Measurements from ENCODE around the gene BBC3.
"Not testable (repeated sequence)": the region's sequence is repeated elsewhere in the genome, so short reads cannot be mapped to it uniquely, and the experiment has no call there.

Gene BBC3, protein sequence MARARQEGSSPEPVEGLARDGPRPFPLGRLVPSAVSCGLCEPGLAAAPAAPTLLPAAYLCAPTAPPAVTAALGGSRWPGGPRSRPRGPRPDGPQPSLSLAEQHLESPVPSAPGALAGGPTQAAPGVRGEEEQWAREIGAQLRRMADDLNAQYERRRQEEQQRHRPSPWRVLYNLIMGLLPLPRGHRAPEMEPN

DNA sequence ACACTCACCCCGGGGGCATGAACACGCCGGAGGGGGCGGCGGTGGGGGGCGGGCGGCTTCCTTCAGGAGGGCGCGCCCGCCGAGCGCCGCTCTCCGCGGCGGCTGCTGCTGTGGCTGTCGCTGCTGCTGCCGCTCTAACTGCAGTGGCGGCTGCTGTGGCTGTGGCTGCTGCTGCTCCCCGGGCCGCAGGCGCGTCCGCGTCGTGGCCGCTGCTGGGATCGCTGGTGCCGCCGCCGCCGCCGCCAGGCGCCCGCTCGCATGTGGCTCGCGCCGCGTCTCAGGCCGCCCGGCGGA is at the start of gene BBC3:
Gene BBC3, minus strand, starts transcription at position 279 of the 294 bp plus-strand sequence. CDS start 2,768 bp downstream, outside the sequence.
- H3K4me3 ChIP-seq, result peak within 1 kb of the TSS; percentile 98
- H3K27ac ChIP-seq, result peak within 1 kb of the TSS; percentile 97 to 98
- TF ChIP-seq, protein P1, sequence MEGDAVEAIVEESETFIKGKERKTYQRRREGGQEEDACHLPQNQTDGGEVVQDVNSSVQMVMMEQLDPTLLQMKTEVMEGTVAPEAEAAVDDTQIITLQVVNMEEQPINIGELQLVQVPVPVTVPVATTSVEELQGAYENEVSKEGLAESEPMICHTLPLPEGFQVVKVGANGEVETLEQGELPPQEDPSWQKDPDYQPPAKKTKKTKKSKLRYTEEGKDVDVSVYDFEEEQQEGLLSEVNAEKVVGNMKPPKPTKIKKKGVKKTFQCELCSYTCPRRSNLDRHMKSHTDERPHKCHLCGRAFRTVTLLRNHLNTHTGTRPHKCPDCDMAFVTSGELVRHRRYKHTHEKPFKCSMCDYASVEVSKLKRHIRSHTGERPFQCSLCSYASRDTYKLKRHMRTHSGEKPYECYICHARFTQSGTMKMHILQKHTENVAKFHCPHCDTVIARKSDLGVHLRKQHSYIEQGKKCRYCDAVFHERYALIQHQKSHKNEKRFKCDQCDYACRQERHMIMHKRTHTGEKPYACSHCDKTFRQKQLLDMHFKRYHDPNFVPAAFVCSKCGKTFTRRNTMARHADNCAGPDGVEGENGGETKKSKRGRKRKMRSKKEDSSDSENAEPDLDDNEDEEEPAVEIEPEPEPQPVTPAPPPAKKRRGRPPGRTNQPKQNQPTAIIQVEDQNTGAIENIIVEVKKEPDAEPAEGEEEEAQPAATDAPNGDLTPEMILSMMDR (IDR thresholded peaks at IDR 0.05), result no peak
- no peak for DNase-seq (ENCODE audit: low spot score)

DNA sequence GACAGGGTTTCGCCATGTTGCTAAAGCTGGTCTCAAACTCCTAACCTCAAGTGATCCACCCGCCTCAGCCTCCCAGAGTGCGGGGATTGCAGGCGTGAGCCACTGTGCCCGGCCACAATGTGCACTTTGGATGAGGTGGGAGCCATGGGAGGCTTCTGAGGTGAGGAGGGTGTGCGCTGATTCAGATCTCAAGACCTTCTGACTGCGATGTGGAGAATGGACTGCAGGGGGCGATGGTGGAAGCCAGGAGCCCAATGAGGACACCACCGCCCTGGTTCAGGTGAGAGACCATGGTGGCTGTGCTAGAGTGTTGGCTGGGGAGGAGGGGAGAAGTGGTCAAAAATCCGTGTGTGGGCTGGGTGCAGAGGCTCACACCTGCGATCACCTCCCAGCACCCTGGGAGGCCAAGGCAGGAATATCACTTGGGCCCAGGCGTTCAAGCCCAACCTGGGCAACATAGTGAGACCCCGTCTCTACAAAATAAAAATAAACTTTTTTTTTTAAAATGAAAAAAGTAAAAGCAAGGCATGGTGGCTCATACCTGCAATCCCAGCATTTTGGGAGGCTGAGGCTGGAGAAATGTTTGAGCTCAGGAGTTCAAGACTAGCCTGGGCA is 49.3 kb upstream of the BBC3 start:
- Histone ChIP-seq H3K27ac (peak overlapping the region in 1 of 2 donors; percentile 40), H3K4me3 (no peak overlapping the region)
- TF ChIP-seq, protein P1 (IDR thresholded peaks at IDR 0.05), result no peak
- DNase-seq (ENCODE audit: low spot score), result no peak

DNA sequence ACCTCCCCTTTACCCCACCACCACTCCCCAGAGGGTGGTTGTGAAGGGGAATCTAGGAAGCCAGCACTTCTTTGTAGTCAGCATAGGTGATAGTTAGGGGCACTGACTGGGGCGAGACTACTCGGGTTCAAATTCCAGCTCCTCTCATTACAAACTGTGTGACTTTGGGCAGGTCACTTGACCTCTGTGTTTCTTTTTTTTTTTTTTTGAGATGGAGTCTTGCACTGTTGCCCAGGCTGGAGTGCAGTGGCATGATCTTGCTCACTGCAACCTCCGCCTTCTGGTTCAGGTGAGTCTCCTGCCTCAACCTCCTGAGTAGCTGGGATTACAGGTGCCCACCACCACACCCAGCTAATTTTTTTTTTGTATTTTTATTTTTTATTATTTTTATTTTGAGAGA is 45.5 kb upstream of the BBC3 start:
- DNase-seq (ENCODE audit: low spot score), result not testable (repeated sequence)
- peak overlapping the region; percentile 95 to 97 for H3K27ac ChIP-seq
- H3K4me3 ChIP-seq, result peak overlapping the region; percentile 97

DNA sequence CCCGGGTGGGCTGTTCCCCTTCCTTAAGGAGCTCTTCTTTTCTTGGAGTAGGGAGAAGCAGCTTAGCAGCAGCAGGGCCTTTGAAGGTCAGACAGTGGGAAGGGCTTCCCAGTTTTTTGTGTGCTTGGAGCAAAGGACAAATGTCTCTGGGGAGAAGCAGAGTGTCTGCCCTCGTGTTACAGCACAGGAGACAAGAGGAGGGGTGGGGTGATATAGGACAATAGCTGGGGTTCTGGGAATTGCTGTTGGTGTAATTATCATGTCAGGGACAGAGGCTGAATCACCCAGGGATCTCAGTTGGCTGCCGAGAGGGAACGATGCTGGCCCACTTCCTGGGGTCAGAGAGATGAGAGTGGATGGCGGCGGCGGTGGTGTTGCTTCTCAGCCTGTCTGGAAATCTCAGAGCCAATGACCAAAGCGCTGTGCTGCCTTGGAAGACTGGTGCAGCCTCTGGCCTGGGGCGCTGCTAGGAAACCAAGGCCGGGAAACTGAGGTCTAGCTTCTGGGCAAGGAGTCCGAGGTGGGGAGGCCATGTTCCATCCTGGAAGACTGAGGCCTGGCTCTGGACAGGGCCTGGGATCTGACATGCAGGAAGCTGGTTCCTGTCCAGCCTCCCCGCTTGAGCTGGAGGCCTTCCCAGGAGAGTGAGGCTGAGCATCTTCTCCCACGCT is 44.9 kb upstream of the BBC3 start:
- H3K4me3 ChIP-seq, result peak overlapping the region; percentile 97
- peak overlapping the region; percentile 95 to 97 for H3K27ac ChIP-seq
- TF ChIP-seq, protein P1 (IDR thresholded peaks at IDR 0.05), result no peak
- peak; percentile 84 for DNase-seq (ENCODE audit: low spot score)

DNA sequence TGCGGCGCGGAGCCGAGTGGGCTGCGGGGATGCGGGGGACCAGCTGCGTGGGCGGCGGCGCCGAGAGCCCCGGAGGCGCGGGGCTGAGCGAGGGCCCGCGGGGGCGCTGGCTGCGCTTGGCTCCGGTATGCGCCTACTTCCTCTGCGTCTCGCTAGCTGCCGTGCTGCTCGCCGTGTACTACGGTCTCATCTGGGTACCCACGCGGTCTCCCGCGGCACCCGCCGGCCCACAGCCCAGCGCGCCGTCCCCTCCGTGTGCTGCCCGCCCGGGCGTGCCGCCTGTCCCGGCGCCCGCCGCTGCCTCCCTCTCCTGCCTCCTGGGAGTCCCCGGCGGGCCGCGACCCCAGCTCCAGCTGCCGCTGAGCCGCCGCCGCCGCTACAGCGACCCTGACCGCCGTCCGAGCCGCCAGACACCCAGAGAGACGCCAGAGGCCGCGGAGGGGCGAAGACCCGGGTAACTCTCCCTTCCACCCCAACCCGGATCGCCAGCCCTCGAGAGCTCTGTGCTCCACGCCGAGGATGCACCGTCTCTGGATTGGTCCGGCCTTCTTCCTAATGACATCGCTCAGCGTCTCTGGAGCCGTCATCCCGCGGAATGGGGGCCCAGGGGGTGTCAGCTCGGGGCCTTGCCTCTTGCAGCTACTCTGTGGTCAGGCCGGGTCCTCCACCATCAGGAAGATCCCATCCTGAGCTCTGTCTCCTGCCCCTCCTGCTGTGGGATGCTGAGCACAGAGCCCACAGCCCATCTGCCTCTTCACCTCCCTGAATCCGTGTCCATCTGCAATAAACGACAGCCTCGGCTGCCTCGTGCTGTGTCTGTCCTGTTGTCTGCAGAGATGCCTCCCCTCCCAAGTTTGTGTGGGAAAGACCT is 44.1 kb upstream of the BBC3 start:
- TF ChIP-seq, protein P1 (IDR thresholded peaks at IDR 0.05), result no peak
- peak overlapping the region; percentile 97 for H3K4me3 ChIP-seq
- peak; percentile 90 for DNase-seq (ENCODE audit: low spot score)
- H3K27ac ChIP-seq, result peak overlapping the region; percentile 95 to 97

DNA sequence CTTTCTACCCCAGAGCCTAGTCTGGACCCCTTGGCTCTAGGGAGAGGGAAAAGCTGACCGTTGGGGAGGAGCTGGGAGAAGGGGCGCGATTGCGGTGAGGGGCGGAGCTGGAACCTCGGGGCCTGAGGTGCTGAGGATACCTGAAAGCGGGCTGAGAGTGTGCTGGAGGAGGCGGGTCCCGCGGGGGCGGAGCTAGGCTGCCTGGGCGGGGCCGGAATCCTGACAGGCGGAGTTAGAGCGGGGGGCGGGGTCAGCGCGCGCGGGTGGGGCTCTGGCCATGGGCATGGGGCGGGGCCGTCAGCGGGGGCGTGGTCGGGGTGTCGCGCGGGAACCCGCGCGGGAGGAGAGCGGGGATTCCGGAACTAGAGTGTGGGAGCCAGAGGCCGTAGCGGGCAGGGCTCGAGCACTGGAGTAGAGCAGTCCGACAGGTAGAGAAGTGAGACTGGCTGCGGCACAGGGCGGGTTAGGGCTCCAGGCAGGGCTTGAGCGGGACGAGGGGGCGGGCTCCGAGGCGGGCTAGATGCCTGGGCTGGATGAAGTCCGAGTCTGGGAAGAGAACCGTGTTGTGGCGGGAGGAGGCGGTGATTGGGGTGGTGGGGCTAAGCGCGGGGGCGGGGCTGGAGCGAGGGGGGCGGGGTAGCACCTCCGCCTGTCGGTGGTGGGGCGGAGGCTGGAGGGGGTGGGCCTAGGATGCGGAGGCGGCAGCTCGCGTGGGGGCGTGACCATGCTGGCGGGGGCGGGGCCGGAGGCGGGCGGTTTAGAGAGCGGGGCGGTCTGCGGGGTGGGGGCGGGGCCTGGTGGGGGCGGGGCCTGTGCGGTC is 43.3 kb upstream of the BBC3 start, which contains the start of gene INAFM1:
Gene INAFM1, plus strand, starts transcription at position 815 of the 820 bp plus-strand sequence. CDS start 35 bp downstream, outside the sequence.
- peak within 1 kb of the TSS; percentile 97 for H3K27ac ChIP-seq
- DNase-seq (ENCODE audit: low spot score), result peak; percentile 98
- H3K4me3 ChIP-seq, result peak within 1 kb of the TSS; percentile 97
- TF ChIP-seq, protein P1 (IDR thresholded peaks at IDR 0.05), result no peak
